CD4-positive, alpha-beta T cell (primary cell): ENCODE results near the gene NDUFAF7. TPM values are rescaled to one million over a fixed set of nuclear protein-coding genes. Genes with fewer than 3 reads are reported as not detected.

Experiments
- ATAC-seq: fragments of 200-7000 bp; cut with Tn5 transposase; one replicate; pipeline ENCODE4 v1.10.0; 2022; ENCODE audit warnings: mild to moderate bottlenecking; ENCODE audit not compliant: poor library complexity
- CTCF ChIA-PET: fragments of 350-600 bp; sonication (Branson Sonifier 250); formaldehyde crosslinking; loops from one replicate; lab custom pipeline; 2021; ENCODE audit warnings: antibody characterized with exemption, inconsistent platforms; lab: Charles Lee
- POLR2A ChIA-PET: fragments of 350-600 bp; sonication (Branson Sonifier 250); formaldehyde crosslinking; loops from one replicate; lab custom pipeline; 2021; ENCODE audit warnings: antibody characterized with exemption, inconsistent platforms; lab: Charles Lee
- DNase-seq, 14 experiments: peaks; one replicate each; pipeline ENCODE4 v3.0.0-alpha.2; 2013 to 2020; ENCODE audit warnings: mixed read lengths in 2 of 14
- H3K27ac ChIP-seq, 2 donors: one replicate each; pipeline versions ENCODE4 v1.5.1 to v1.7.0; 2013; ENCODE audit warnings: low read length in 2 of 2, low read depth in 1 of 2, mild to moderate bottlenecking in 1 of 2
- H3K27me3 ChIP-seq, 2 experiments: 1 replicate in 1 of 2; 2 replicates in 1 of 2; pipeline versions ENCODE4 v1.6.1 to v1.7.0; 2013; ENCODE audit warnings: low read length in 2 of 2, control low read depth in 1 of 2, mild to moderate bottlenecking in 1 of 2, moderate library complexity in 1 of 2; ENCODE audit not compliant: insufficient read depth in 2 of 2, control insufficient read depth in 1 of 2
- H3K36me3 ChIP-seq: one replicate; pipeline ENCODE4 v1.6.1; 2013; ENCODE audit warnings: low read length, control low read depth; ENCODE audit not compliant: insufficient read depth
- H3K4me1 ChIP-seq: one replicate; pipeline ENCODE4 v1.6.1; 2013; ENCODE audit warnings: low read length, control low read depth; ENCODE audit not compliant: insufficient read depth
- H3K4me3 ChIP-seq: one replicate; pipeline ENCODE4 v1.5.1; 2013; ENCODE audit warnings: mild to moderate bottlenecking, low read length, moderate library complexity
- H3K9me3 ChIP-seq, 2 experiments: 1 replicate in 1 of 2; 2 replicates in 1 of 2; pipeline versions ENCODE4 v1.6.1 to v1.7.0; 2013; ENCODE audit warnings: low read length in 2 of 2, mild to moderate bottlenecking in 2 of 2, control low read depth in 1 of 2, moderate library complexity in 1 of 2; ENCODE audit not compliant: control insufficient read depth in 1 of 2, insufficient read depth in 1 of 2
- H3K27ac Mint-ChIP-seq: one replicate; pipeline ENCODE4 v1.8.0; 2020; ENCODE audit warnings: mixed read lengths
- H3K27me3 Mint-ChIP-seq: one replicate; pipeline ENCODE4 v1.8.0; 2021; ENCODE audit warnings: mixed read lengths
- H3K36me3 Mint-ChIP-seq: one replicate; pipeline ENCODE4 v1.8.0; 2021; ENCODE audit warnings: low read depth, mixed read lengths
- H3K4me1 Mint-ChIP-seq: one replicate; pipeline ENCODE4 v1.8.0; 2021; ENCODE audit warnings: low read depth, mixed read lengths
- H3K4me3 Mint-ChIP-seq: one replicate; pipeline ENCODE4 v1.8.0; 2020; ENCODE audit warnings: mild to moderate bottlenecking, mixed read lengths
- H3K9me3 Mint-ChIP-seq: one replicate; pipeline ENCODE4 v1.8.0; 2020; ENCODE audit warnings: mixed read lengths
- intact Hi-C, 2 experiments: fragments of 100-400 bp; cut with DNase I in 1 of 2; cut with micrococcal nuclease in 1 of 2; formaldehyde crosslinking; loops; one replicate each; pipeline versions ENCODE4 v1.15.1 to v1.9.0; 2023 to 2025; cut with DNase I, micrococcal nuclease
- total RNA-seq, 174 experiments: library from RNA in 2 of 174; stranded (reverse) in 2 of 174; gene quantifications; one replicate each; pipeline ENCODE4 v1.2.3 and lab custom pipeline; 2021 to 2026
- TF ChIP-seq, protein P1 (sequence below): fragments of 200-600 bp; IDR thresholded peaks from one replicate; pipeline ENCODE4 v1.8.0; 2022; ENCODE audit warnings: antibody characterized with exemption, mild to moderate bottlenecking

The NDUFAF7 gene
- total RNA-seq, 2 experiments from 2014 or later, result 21.4 to 24.1 TPM

DNA sequence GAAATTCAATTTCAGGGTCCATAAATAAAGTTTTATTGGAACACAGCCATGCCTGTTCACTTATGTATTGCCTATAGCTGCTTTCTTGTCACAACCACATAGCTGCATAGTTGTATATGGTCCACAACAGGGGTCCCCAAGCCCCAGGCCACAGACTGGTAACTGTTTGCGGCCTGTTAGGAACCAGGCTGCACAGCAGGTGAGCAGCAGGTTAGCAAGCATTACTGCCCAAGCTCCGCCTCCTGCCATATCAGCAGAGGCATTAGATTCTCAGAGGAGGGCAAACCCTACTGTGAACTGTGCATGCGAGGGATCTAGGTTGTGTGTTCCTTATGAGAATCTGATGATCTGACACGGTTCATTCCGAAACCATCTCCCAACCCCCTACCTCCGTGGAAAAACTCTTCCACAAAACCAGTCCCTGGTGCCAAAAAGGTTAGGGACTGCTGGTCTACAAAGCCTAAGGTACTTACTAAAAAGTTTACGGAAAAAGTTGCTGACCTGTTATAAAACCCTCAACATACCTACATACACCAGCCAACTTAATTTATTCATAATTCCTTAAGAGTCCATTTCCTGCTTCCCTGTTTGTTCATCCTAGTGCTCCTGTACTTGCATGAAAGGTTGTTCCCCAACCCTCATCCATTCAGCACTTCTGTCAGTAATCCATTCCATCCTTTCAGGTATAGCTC lies 40.1 kb downstream of the NDUFAF7 start:
- TF ChIP-seq, protein P1, sequence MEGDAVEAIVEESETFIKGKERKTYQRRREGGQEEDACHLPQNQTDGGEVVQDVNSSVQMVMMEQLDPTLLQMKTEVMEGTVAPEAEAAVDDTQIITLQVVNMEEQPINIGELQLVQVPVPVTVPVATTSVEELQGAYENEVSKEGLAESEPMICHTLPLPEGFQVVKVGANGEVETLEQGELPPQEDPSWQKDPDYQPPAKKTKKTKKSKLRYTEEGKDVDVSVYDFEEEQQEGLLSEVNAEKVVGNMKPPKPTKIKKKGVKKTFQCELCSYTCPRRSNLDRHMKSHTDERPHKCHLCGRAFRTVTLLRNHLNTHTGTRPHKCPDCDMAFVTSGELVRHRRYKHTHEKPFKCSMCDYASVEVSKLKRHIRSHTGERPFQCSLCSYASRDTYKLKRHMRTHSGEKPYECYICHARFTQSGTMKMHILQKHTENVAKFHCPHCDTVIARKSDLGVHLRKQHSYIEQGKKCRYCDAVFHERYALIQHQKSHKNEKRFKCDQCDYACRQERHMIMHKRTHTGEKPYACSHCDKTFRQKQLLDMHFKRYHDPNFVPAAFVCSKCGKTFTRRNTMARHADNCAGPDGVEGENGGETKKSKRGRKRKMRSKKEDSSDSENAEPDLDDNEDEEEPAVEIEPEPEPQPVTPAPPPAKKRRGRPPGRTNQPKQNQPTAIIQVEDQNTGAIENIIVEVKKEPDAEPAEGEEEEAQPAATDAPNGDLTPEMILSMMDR, result no peak
- intact Hi-C loops, result no loop called here
- CTCF ChIA-PET, result interaction anchor here (1.1 kb wide), 1 partner anchor 12 kb away, joined by 5 read pairs; no protein-coding TSS in a partner anchor

DNA sequence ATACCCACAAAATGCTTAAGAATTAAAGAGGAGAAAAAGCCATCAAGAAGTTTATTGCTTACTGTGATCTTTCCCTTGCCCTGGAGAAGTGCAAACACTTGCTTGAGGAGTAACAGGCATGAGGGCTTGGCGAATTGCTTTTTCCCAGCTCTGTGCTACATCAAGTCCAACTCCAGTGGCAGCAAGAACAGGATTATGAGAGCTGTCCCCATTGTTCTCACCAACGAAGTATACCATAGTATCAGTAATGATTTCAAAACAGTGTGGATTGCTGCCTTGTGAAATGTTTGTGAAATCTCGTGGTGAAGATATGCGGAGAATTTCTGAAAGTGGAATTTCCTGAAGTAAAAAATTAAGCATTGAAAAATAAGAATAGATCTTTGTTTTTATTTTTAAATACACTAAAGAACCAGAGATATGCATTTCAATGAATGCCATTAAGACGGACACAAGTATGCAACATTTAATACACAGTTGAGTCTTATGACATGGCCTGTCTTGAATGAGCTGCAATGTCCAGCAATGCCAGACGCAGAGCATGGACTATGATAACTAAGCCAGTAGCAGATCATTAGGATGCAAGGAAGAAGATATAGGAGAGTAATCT lies 43.0 kb downstream of the NDUFAF7 start:
- CTCF ChIA-PET, result no interaction called here

More for the DNA sequence above, 40.1 kb downstream of the NDUFAF7 start:
- H3K4me1 ChIP-seq, result no peaks in the 10 kb centered on the region
- DNase-seq (no peak), ATAC-seq (no peak)
- no peak overlapping the region for H3K27ac ChIP-seq
- H3K4me1 Mint-ChIP-seq, result peaks cover 7% of the 10 kb centered on the region
- H3K9me3 ChIP-seq, result no peaks in the 10 kb centered on the region
- peaks cover 56% of the 10 kb centered on the region for H3K36me3 ChIP-seq
- H3K9me3 Mint-ChIP-seq, result no peaks in the 10 kb centered on the region
- POLR2A ChIA-PET, result no interaction called here
- no peaks in the 10 kb centered on the region for H3K27me3 Mint-ChIP-seq
- no peak overlapping the region for H3K4me3 Mint-ChIP-seq
- H3K36me3 Mint-ChIP-seq, result peaks cover 78% of the 10 kb centered on the region
- H3K4me3 ChIP-seq, result no peak overlapping the region
- H3K27me3 ChIP-seq, result no peaks in the 10 kb centered on the region
- no peak overlapping the region for H3K27ac Mint-ChIP-seq

DNA sequence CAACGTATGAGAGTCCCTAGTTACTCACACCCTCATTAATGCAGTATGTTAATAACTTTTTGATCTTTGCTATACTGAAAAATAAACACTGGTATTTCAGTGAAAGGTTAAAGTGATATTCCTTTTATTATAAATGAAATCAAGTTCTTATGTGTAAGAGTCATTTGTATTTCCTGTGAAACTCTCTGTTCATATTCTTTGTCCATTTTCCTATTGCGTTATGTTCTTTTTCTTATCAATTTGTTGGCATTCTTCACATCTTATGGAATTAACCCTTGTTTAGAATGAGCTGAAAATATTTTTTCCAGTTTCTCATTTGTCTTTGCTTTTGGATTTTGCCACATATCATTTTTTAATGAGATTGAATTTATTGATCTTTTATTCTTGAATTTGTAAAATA lies 44.8 kb downstream of the NDUFAF7 start:
- no peaks in the 10 kb centered on the region for H3K4me1 Mint-ChIP-seq
- H3K4me3 Mint-ChIP-seq, result no peak overlapping the region
- H3K4me1 ChIP-seq, result no peaks in the 10 kb centered on the region
- TF ChIP-seq, protein P1, result no peak
- intact Hi-C loops, result no loop called here
- H3K27me3 ChIP-seq, result no peaks in the 10 kb centered on the region
- no peak for DNase-seq
- no peaks in the 10 kb centered on the region for H3K9me3 ChIP-seq
- no peaks in the 10 kb centered on the region for H3K27me3 Mint-ChIP-seq
- H3K36me3 ChIP-seq, result peaks cover 38% of the 10 kb centered on the region
- peaks cover 84% of the 10 kb centered on the region for H3K36me3 Mint-ChIP-seq
- no peak for ATAC-seq
- no peak overlapping the region for H3K4me3 ChIP-seq
- H3K27ac Mint-ChIP-seq, result no peak overlapping the region
- CTCF ChIA-PET, result no interaction called here
- H3K9me3 Mint-ChIP-seq, result no peaks in the 10 kb centered on the region
- H3K27ac ChIP-seq, result no peak overlapping the region
- POLR2A ChIA-PET, result no interaction called here

More for the DNA sequence above, 43.0 kb downstream of the NDUFAF7 start:
- Histone ChIP-seq H3K27me3 (no peaks in the 10 kb centered on the region), H3K9me3 (no peaks in the 10 kb centered on the region), H3K27ac (no peak overlapping the region), H3K36me3 (peaks cover 44% of the 10 kb centered on the region), H3K4me3 (no peak overlapping the region), H3K4me1 (no peaks in the 10 kb centered on the region)
- H3K4me3 Mint-ChIP-seq, result no peak overlapping the region
- no peaks in the 10 kb centered on the region for H3K4me1 Mint-ChIP-seq
- H3K27me3 Mint-ChIP-seq, result no peaks in the 10 kb centered on the region
- POLR2A ChIA-PET, result no interaction called here
- no peak for ATAC-seq
- TF ChIP-seq, protein P1, result no peak
- peaks cover 81% of the 10 kb centered on the region for H3K36me3 Mint-ChIP-seq
- intact Hi-C loops, result no loop called here
- no peaks in the 10 kb centered on the region for H3K9me3 Mint-ChIP-seq
- DNase-seq, result no peak
- no peak overlapping the region for H3K27ac Mint-ChIP-seq
